Measurements from ENCODE around the gene GPR55.

GPR55 gene

DNA sequence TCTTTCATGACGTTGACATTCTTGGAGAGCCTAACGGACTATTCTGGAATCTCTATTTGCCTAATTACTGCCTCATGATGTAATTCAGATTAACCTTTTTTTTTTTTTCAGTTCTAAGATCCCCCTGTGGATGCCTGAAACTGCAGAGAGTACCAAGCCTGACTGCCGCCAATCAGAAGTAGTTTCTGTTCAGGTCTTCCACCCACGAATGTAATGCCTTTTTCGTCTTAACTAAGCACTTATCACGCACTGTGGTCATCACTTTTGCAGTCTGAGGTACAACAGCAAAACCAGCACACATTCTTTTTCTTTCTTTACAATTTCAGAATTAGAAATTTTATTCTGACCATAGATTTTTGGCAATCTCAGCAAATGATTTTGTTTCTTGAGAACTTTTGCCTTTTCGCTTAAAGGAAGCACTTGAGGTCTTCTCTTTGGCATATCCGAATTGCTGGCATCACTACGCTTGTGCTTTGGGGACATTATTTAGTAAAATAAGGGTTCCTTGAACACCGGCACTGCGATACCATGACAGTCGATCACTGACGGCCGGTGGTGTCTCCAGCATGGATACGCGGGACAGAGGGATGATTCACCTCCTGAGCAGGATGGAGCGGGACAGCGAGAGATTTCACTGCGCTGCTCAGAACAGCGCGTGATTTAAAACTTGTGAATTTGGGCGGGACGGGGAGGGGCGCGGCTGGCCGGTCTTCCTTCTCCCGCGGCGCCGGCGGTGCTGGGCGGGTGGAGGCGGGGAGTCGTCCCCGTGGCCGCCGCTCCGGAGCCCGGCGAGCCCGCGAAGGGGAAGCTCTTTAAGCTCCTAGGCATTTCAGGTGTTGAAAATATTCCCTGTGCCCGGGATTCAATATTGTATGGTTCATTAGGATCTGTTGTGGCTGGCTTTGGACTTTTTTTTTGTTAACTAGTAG lies 32.0 kb upstream of the GPR55 start:
- TF ChIP-seq, protein P1, sequence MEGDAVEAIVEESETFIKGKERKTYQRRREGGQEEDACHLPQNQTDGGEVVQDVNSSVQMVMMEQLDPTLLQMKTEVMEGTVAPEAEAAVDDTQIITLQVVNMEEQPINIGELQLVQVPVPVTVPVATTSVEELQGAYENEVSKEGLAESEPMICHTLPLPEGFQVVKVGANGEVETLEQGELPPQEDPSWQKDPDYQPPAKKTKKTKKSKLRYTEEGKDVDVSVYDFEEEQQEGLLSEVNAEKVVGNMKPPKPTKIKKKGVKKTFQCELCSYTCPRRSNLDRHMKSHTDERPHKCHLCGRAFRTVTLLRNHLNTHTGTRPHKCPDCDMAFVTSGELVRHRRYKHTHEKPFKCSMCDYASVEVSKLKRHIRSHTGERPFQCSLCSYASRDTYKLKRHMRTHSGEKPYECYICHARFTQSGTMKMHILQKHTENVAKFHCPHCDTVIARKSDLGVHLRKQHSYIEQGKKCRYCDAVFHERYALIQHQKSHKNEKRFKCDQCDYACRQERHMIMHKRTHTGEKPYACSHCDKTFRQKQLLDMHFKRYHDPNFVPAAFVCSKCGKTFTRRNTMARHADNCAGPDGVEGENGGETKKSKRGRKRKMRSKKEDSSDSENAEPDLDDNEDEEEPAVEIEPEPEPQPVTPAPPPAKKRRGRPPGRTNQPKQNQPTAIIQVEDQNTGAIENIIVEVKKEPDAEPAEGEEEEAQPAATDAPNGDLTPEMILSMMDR (IDR thresholded peaks at IDR 0.05; ENCODE audit: control extremely low read depth, extremely low read depth, low read depth, missing control alignments) = no peak
- ChIA-PET POLR2A (interaction anchor here (0.6 to 2.0 kb wide), 2 partner anchors 24 to 29 kb away, joined by 4 to 7 read pairs; no protein-coding TSS in a partner anchor), CTCF (interaction anchor here (1.1 to 27.0 kb wide), 6 partner anchors 9 to 31 kb away, joined by 4 to 305 read pairs (median 9); partner anchors contain the start of gene GPR55)
- peak; percentile 68 for DNase-seq (ENCODE audit: extremely low spot score)

DNA sequence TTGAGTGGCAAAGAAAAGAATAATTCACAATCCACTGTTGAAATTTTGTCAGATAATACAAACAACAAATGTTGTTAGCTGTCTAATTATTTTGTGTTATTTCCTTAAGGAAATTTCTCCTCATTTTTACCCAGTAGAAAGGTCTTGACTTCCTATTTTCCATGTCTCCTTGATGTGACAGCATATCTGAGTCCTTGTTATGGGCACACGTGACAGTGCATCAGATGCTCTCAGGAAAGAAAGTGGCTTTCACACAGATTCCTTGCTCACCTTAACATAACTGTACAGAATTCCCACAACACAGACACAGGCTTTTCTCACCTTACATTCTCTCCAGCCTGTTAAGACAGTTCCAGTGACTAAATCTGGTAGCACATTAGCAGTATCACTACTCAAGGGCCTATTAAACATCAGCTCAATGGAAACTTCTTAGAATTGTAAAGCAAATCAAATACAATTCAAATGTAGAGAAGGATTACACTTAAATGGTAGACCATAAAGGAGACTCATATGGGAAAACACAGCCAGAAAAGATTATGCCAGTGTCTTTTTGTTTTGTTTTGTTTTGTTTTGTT lies 30.2 kb upstream of the GPR55 start:
- ChIA-PET CTCF (interaction anchor here (0.6 to 27.0 kb wide), 9 partner anchors 10 to 98 kb away, joined by 3 to 305 read pairs (median 8); partner anchors contain the start of gene GPR55), POLR2A (no interaction called here)
- DNase-seq (ENCODE audit: extremely low spot score) = no peak
- TF ChIP-seq, protein P1 (IDR thresholded peaks at IDR 0.05; ENCODE audit: control extremely low read depth, extremely low read depth, low read depth, missing control alignments) = no peak

GRCh38 chr2:230954746-230955145 lies 29.7 kb upstream of the GPR55 start:
- POLR2A ChIA-PET = no interaction called here
- CTCF ChIA-PET = interaction anchor here (0.6 to 27.0 kb wide), 10 partner anchors 9 to 98 kb away, joined by 3 to 305 read pairs (median 6); partner anchors contain the start of gene GPR55
- DNase-seq (ENCODE audit: extremely low spot score) = no peak
- TF ChIP-seq, protein P1 (IDR thresholded peaks at IDR 0.05; ENCODE audit: control extremely low read depth, extremely low read depth, low read depth, missing control alignments) = no peak

DNA sequence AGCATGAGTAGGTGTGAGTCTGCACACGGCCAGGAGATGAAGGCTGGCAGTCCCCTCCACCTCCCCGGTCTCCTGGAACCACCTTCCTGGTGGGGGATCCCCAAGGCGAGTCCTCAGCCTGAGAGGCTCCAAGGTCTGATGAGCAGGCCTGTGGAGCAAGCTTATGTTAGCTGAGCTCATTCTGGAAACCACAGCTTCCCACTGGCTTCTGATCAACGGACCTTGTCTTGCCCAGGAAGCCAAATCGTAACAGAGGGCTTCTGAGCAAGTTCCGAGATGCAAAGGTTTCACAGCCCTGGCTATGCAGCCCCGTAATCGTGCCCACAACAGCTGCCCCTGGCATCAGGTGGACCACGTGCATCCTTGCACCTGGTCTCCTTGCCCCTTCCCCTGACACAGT lies 28.8 kb upstream of the GPR55 start:
- TF ChIP-seq, protein P1 (IDR thresholded peaks at IDR 0.05; ENCODE audit: control extremely low read depth, extremely low read depth, low read depth, missing control alignments) = no peak
- no peak for DNase-seq (ENCODE audit: extremely low spot score)
- ChIA-PET POLR2A (interaction anchor here (0.6 to 1.3 kb wide), 3 partner anchors 16 to 32 kb away, joined by 3 to 4 read pairs (median 3); no protein-coding TSS in a partner anchor), CTCF (interaction anchor here (1.0 to 27.0 kb wide), 9 partner anchors 13 to 135 kb away, joined by 3 to 305 read pairs (median 5); partner anchors contain the start of gene GPR55)

GRCh38 chr2:230952226-230952956 lies 27.3 kb upstream of the GPR55 start:
- CTCF ChIA-PET = interaction anchor here (0.9 to 27.0 kb wide), 8 partner anchors 13 to 121 kb away, joined by 3 to 305 read pairs (median 3); partner anchors contain the start of gene GPR55
- TF ChIP-seq, protein P1 (IDR thresholded peaks at IDR 0.05; ENCODE audit: control extremely low read depth, extremely low read depth, low read depth, missing control alignments) = no peak
- POLR2A ChIA-PET = interaction anchor here (1.6 kb wide), 1 partner anchor 16 kb away, joined by 5 read pairs; no protein-coding TSS in a partner anchor
- DNase-seq (ENCODE audit: extremely low spot score) = no peak
